ENCODE data around the gene RXRA. TPM values are rescaled to one million over a fixed set of nuclear protein-coding genes. Genes with fewer than 3 reads are reported as not detected.

The RXRA gene
- total RNA-seq, 4 donors from 2014 or later = 53.3 to 87.8 (median 69.6) TPM

GRCh38 chr9:134318481-134318891, 7.8 kb upstream of the RXRA start:
- DNase-seq (ENCODE audit: low spot score) (no peak), ATAC-seq (ENCODE audit: low FRiP score) (no peak)

GRCh38 chr9:134318941-134319305, 7.3 kb upstream of the RXRA start:
- no peak for DNase-seq (ENCODE audit: low spot score)

More at GRCh38 chr9:134318481-134318891, 7.8 kb upstream of the RXRA start:
- no peak for TF ChIP-seq CTCF (IDR thresholded peaks at IDR 0.05)

GRCh38 chr9:134319306-134320125, 6.7 kb upstream of the RXRA start:
- DNase-seq (ENCODE audit: low spot score) = no peak
- TF ChIP-seq CTCF (IDR thresholded peaks at IDR 0.05) = no peak
- no peak for ATAC-seq (ENCODE audit: low FRiP score)

More at GRCh38 chr9:134318941-134319305, 7.3 kb upstream of the RXRA start:
- TF ChIP-seq CTCF (IDR thresholded peaks at IDR 0.05) = no peak
- no peak for ATAC-seq (ENCODE audit: low FRiP score)

GRCh38 chr9:134320126-134320867, 6.0 kb upstream of the RXRA start:
- TF ChIP-seq CTCF (IDR thresholded peaks at IDR 0.05) = no peak

GRCh38 chr9:134320868-134321471, 5.3 kb upstream of the RXRA start:
- no peak for ATAC-seq (ENCODE audit: low FRiP score)
- no peak for DNase-seq (ENCODE audit: low spot score)
- TF ChIP-seq CTCF (IDR thresholded peaks at IDR 0.05) = no peak

More at GRCh38 chr9:134320126-134320867, 6.0 kb upstream of the RXRA start:
- ATAC-seq (ENCODE audit: low FRiP score) (no peak), DNase-seq (ENCODE audit: low spot score) (no peak)

GRCh38 chr9:134321531-134321930, 4.7 kb upstream of the RXRA start:
- TF ChIP-seq CTCF (IDR thresholded peaks at IDR 0.05) = no peak
- ATAC-seq (ENCODE audit: low FRiP score) (no peak), DNase-seq (ENCODE audit: low spot score) (no peak)
